Neuronal stem cell (in vitro differentiated cells): Measurements from ENCODE around the gene FGD3.
A peak's percentile ranks its signal among the peaks of the same experiment; 100 is the strongest.

ENCODE experiments used
- DNase-seq: peaks from one replicate; pipeline ENCODE4 v3.0.0-alpha.2; 2013; ENCODE audit warnings: low spot score
- H2AFZ ChIP-seq: one replicate; pipeline ENCODE4 v1.6.1; 2013; ENCODE audit warnings: mild to moderate bottlenecking, low read length, inconsistent platforms
- H2AK5ac ChIP-seq: 2 replicates; pipeline ENCODE4 v1.6.1; 2013; ENCODE audit warnings: low read depth, mild to moderate bottlenecking, inconsistent platforms, low read length, moderate library complexity, mixed read lengths
- H2BK120ac ChIP-seq: 2 replicates; pipeline ENCODE4 v1.6.1; 2013; ENCODE audit warnings: low read depth, mild to moderate bottlenecking, inconsistent platforms, low read length, moderate library complexity, mixed read lengths
- H2BK12ac ChIP-seq: one replicate; pipeline ENCODE4 v1.6.1; 2013; ENCODE audit warnings: low read length, inconsistent platforms
- H2BK15ac ChIP-seq: 2 replicates; pipeline ENCODE4 v1.6.1; 2013; ENCODE audit warnings: mild to moderate bottlenecking, low read length, inconsistent platforms, mixed read lengths
- H2BK5ac ChIP-seq: one replicate; pipeline ENCODE4 v1.6.1; 2013; ENCODE audit warnings: inconsistent platforms, mild to moderate bottlenecking, low read length, moderate library complexity
- H3K14ac ChIP-seq: one replicate; pipeline ENCODE4 v1.6.1; 2013; ENCODE audit warnings: low read length, inconsistent platforms
- H3K18ac ChIP-seq: 2 replicates; pipeline ENCODE4 v1.6.1; 2013; ENCODE audit warnings: low read length, inconsistent platforms
- H3K23ac ChIP-seq: 2 replicates; pipeline ENCODE4 v1.6.1; 2013; ENCODE audit warnings: low read depth, mild to moderate bottlenecking, mixed read lengths, low read length, inconsistent platforms; ENCODE audit not compliant: poor library complexity
- H3K27ac ChIP-seq: replicated peaks from 3 replicates; pipeline ENCODE4 v1.5.1; 2013; ENCODE audit warnings: low read length, inconsistent platforms
- H3K27me3 ChIP-seq, 3 experiments: 2 replicates each; pipeline ENCODE4 v1.6.1; 2013; ENCODE audit warnings: low read length in 3 of 3, mild to moderate bottlenecking in 2 of 3, inconsistent platforms in 1 of 3, low read depth in 1 of 3, mixed read lengths in 1 of 3, moderate library complexity in 1 of 3; ENCODE audit not compliant: control insufficient read depth in 3 of 3, insufficient read depth in 3 of 3
- H3K36me3 ChIP-seq, 2 donors: replicated peaks in 1 of 2; 2 replicates each; pipeline ENCODE4 v1.6.1; 2013; ENCODE audit warnings: low read length in 2 of 2; ENCODE audit not compliant: control insufficient read depth in 2 of 2, insufficient read depth in 2 of 2
- H3K4ac ChIP-seq: 2 replicates; pipeline ENCODE4 v1.6.1; 2013; ENCODE audit warnings: inconsistent platforms, mild to moderate bottlenecking, low read length, moderate library complexity
- H3K4me1 ChIP-seq, 2 donors: 1 replicate in 1 of 2; 2 replicates in 1 of 2; pipeline ENCODE4 v1.6.1; 2013; ENCODE audit warnings: low read length in 2 of 2, low read depth in 1 of 2; ENCODE audit not compliant: control insufficient read depth in 2 of 2, insufficient read depth in 1 of 2
- H3K4me2 ChIP-seq: one replicate; pipeline ENCODE4 v1.6.1; 2013; ENCODE audit warnings: mild to moderate bottlenecking, low read length, inconsistent platforms; ENCODE audit not compliant: insufficient read depth, poor library complexity, severe bottlenecking
- H3K4me3 ChIP-seq, 2 donors: 2 replicates each; pipeline ENCODE4 v1.5.1; 2013; ENCODE audit warnings: low read length in 2 of 2, mild to moderate bottlenecking in 2 of 2, inconsistent platforms in 1 of 2, moderate library complexity in 1 of 2
- H3K79me1 ChIP-seq: one replicate; pipeline ENCODE4 v1.6.1; 2013; ENCODE audit warnings: low read depth, mild to moderate bottlenecking, inconsistent platforms, low read length, moderate library complexity
- H3K9ac ChIP-seq: one replicate; pipeline ENCODE4 v1.6.1; 2013; ENCODE audit warnings: mild to moderate bottlenecking, low read depth, low read length, inconsistent platforms; ENCODE audit not compliant: poor library complexity
- H3K9me3 ChIP-seq, 2 donors: replicated peaks in 1 of 2; 2 replicates each; pipeline versions ENCODE3 to v1.6.1; 2013; ENCODE audit warnings: low read length in 2 of 2, mild to moderate bottlenecking in 2 of 2, inconsistent platforms in 1 of 2, low read depth in 1 of 2, mixed read lengths in 1 of 2, moderate library complexity in 1 of 2; ENCODE audit not compliant: control insufficient read depth in 2 of 2, insufficient read depth in 1 of 2
- H4K8ac ChIP-seq: one replicate; pipeline ENCODE4 v1.6.1; 2013; ENCODE audit warnings: low read depth, mild to moderate bottlenecking, inconsistent platforms, low read length, moderate library complexity
- H4K91ac ChIP-seq: one replicate; pipeline ENCODE4 v1.6.1; 2013; ENCODE audit warnings: low read length, low read depth, mild to moderate bottlenecking, inconsistent platforms; ENCODE audit not compliant: poor library complexity
- WGBS, 2 donors: extraction: QIAGEN DNeasy Blood & Tissue Kit; methylation state at CpG; one replicate each; pipeline ENCODE4 v1.1.7; 2013; ENCODE audit warnings: missing lambda C conversion rate in 2 of 2, mixed read lengths in 1 of 2; ENCODE audit not compliant: insufficient read length in 2 of 2, insufficient replicate concordance in 1 of 2; ENCODE audit errors: extremely low coverage in 2 of 2; 5-methylcytosine and 5-hydroxymethylcytosine counted together

Gene FGD3

DNA sequence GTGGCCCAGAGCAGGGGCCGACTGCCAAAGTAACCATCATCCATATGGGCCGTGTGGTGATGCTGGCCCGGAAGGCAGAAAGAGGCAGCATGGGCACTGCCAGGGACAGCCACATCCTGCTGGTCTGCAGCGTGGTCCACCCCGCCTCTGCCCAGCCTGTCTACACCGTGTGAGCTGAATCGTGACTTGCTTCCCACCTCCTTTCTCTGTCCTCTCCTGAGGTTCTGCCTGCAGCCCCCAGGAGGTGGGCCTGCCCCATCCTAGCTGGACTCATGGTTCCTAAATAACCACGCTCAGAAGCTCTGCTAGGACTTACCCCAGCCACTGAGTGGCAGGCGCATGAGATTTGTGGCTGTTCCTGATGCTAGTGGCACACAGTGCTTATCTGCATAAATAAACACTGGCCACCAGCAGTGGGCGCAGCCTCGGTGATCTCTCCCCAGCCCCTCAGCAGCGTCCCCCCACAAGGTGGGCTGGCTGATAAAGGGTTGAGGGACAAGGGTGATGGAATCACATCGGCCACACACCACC is 88.6 kb downstream of the FGD3 start:
- Histone ChIP-seq H3K18ac (peak overlapping the region; percentile 65), H3K4ac (no peak overlapping the region), H2AFZ (no peak overlapping the region), H3K4me3 (peak overlapping the region in 1 of 2 donors; percentile 19), H3K14ac (no peak overlapping the region), H3K23ac (peak overlapping the region; percentile 81), H3K27me3 (peaks cover 0 to 28% (median 0%) of the 10 kb centered on the region in 3 experiments), H2BK5ac (no peak overlapping the region), H3K4me2 (no peak overlapping the region), H3K9me3 (peaks cover 0 to 2% of the 10 kb centered on the region in 2 donors), H4K91ac (no peak overlapping the region), H3K79me1 (peaks cover 2% of the 10 kb centered on the region), H2BK15ac (no peak overlapping the region), H3K27ac (no peak overlapping the region), H2AK5ac (peak overlapping the region; percentile 4), H3K36me3 (no peaks in the 10 kb centered on the region), H3K4me1 (peaks cover 0 to 7% of the 10 kb centered on the region in 2 donors), H2BK120ac (no peak overlapping the region), H4K8ac (no peak overlapping the region), H2BK12ac (peak overlapping the region; percentile 14), H3K9ac (no peak overlapping the region)
- no peak for DNase-seq
- no CpG with 5 or more reads among the region's 13 CpGs for WGBS, 2 donors

DNA sequence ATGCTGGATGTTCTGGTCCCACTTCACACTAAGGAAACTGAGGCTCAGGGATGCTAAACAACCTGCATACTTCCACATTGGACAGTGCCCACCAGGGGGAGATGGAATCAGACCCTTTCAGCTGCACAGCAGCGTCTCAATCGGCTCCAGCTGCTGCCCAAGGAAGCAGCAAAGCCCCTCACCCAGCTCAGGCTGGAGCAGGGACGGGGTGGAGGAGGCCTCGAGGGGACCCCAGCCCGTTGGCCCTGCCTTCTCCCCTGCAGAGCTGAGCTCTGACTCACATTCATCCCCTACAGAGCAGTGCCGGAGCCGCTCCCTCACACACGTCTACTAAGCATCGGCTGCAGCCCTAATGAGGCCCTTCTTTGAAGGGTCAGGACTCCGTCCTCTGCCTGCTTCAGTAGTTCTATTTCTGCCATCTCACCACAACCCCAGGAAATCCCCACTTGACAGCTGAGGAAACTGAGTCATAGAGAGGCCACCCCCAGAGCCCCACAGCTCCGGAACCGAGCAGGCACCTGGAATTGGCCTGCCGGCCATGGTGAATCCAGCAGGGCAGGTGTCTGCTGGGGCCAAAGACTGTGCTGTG is 89.7 kb downstream of the FGD3 start:
- Histone ChIP-seq H3K9me3 (peaks cover 0 to 2% of the 10 kb centered on the region in 2 donors), H3K9ac (no peak overlapping the region), H3K18ac (peak overlapping the region; percentile 94), H3K4me1 (peaks cover 0 to 7% of the 10 kb centered on the region in 2 donors), H3K79me1 (peaks cover 2% of the 10 kb centered on the region), H3K4ac (no peak overlapping the region), H2AK5ac (peak overlapping the region; percentile 92), H2BK15ac (peak overlapping the region; percentile 6), H3K23ac (peak overlapping the region; percentile 11), H4K8ac (no peak overlapping the region), H2AFZ (peak overlapping the region; percentile 56), H4K91ac (no peak overlapping the region), H3K36me3 (no peaks in the 10 kb centered on the region), H3K14ac (peak overlapping the region; percentile 31), H3K27ac (no peak overlapping the region), H3K27me3 (peaks cover 0 to 28% (median 0%) of the 10 kb centered on the region in 3 experiments), H2BK12ac (peak overlapping the region; percentile 7), H3K4me3 (peak overlapping the region in 1 of 2 donors; percentile 17), H2BK120ac (no peak overlapping the region), H2BK5ac (peak overlapping the region; percentile 24), H3K4me2 (no peak overlapping the region)
- no peak for DNase-seq
- WGBS, 2 donors = no CpG with 5 or more reads among the region's 13 CpGs

DNA sequence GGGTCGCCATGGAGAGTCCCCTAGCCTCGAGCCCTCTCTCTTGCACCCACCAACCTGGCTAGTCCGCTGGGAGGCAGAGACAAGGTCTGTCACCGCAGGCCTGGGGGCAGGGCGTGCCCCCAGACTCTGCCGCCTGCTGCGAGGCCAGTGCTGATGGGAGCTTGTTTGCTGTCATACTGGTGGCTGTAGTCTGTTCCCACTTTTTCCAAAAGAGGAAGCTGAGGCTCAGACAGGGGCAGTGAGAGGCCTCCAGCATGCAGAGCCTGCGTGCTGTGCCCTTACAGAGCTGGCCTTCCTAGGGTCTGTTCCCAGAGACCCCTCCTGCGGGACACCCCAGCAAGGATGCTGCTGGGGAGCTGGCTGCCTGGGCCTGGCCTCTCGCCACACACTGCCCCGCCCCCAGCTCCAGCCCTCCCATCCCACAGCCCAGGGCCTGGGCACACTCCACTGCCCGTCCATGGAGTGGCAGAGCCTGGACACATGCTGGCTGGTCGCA is 90.2 kb downstream of the FGD3 start:
- H4K8ac ChIP-seq = no peak overlapping the region
- H3K4ac ChIP-seq = no peak overlapping the region
- H3K9ac ChIP-seq = no peak overlapping the region
- peaks cover 2% of the 10 kb centered on the region for H3K79me1 ChIP-seq
- no peak overlapping the region for H3K4me2 ChIP-seq
- H3K27ac ChIP-seq = no peak overlapping the region
- peak overlapping the region; percentile 72 for H2BK120ac ChIP-seq
- peaks cover 0 to 7% of the 10 kb centered on the region in 2 donors for H3K4me1 ChIP-seq
- H3K27me3 ChIP-seq = peaks cover 0 to 26% (median 0%) of the 10 kb centered on the region in 3 experiments
- H3K36me3 ChIP-seq = no peaks in the 10 kb centered on the region
- DNase-seq = no peak
- no peak overlapping the region for H2BK12ac ChIP-seq
- H2AFZ ChIP-seq = peak overlapping the region; percentile 56
- peak overlapping the region; percentile 6 for H2BK15ac ChIP-seq
- peak overlapping the region; percentile 92 for H2AK5ac ChIP-seq
- H3K9me3 ChIP-seq = peaks cover 0 to 2% of the 10 kb centered on the region in 2 donors
- H3K18ac ChIP-seq = peak overlapping the region; percentile 94
- no CpG with 5 or more reads among the region's 13 CpGs for WGBS, 2 donors
- no peak overlapping the region for H3K23ac ChIP-seq
- peak overlapping the region; percentile 24 for H2BK5ac ChIP-seq
- peak overlapping the region; percentile 56 for H3K14ac ChIP-seq
- no peak overlapping the region for H4K91ac ChIP-seq
- no peak overlapping the region for H3K4me3 ChIP-seq

DNA sequence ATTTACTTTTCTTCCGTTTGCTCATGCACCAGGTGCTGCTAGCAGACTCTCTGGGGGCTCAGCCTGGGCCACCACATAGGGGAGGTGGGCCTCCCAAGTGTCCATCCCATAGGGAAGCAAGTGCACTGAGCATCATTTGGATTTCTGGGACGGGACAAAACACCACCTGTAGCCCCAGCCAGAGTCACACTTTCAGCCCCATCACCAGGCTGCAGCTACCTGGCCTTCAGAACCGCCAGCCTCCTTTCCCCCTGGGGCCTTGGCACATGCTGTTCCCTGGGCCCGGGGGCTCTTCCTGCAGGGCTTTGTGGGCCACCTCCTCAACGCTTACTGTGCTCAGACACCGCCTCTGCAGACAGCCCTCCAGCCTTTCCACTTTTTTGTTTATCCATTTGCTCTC is 91.6 kb downstream of the FGD3 start:
- H3K4me3 ChIP-seq = no peak overlapping the region
- peak overlapping the region; percentile 61 for H2AK5ac ChIP-seq
- no peak overlapping the region for H2BK15ac ChIP-seq
- no peak overlapping the region for H3K9ac ChIP-seq
- no peak overlapping the region for H2BK120ac ChIP-seq
- no peak overlapping the region for H2AFZ ChIP-seq
- no peak overlapping the region for H2BK5ac ChIP-seq
- H3K14ac ChIP-seq = no peak overlapping the region
- H2BK12ac ChIP-seq = no peak overlapping the region
- no peak for DNase-seq
- H3K4me2 ChIP-seq = no peak overlapping the region
- no peak overlapping the region for H3K4ac ChIP-seq
- H3K9me3 ChIP-seq = peaks cover 0 to 1% of the 10 kb centered on the region in 2 donors
- peak overlapping the region; percentile 20 for H3K23ac ChIP-seq
- no CpG with 5 or more reads among the region's 6 CpGs for WGBS, 2 donors
- H3K79me1 ChIP-seq = peaks cover 2% of the 10 kb centered on the region
- peaks cover 0 to 13% (median 0%) of the 10 kb centered on the region in 3 experiments for H3K27me3 ChIP-seq
- peaks cover 0 to 7% of the 10 kb centered on the region in 2 donors for H3K4me1 ChIP-seq
- H4K91ac ChIP-seq = no peak overlapping the region
- no peak overlapping the region for H4K8ac ChIP-seq
- H3K27ac ChIP-seq = no peak overlapping the region
- no peaks in the 10 kb centered on the region for H3K36me3 ChIP-seq
- peak overlapping the region; percentile 65 for H3K18ac ChIP-seq
